H1 (cell line): Measurements from ENCODE around the gene DRD2. TPM values are rescaled to one million over a fixed set of nuclear protein-coding genes. Genes with fewer than 3 reads are reported as not detected.

Experiments used
- CTCF ChIA-PET: fragments of 300-600 bp; sonication (Branson Sonifier 250); formaldehyde crosslinking; loops from one replicate; lab custom pipeline; 2021; ENCODE audit not compliant: partially characterized antibody; lab: Charles Lee
- POLR2A ChIA-PET: fragments of 300-600 bp; sonication (Branson Sonifier 250); formaldehyde crosslinking; loops from one replicate; lab custom pipeline; 2021; ENCODE audit warnings: inconsistent platforms; ENCODE audit not compliant: partially characterized antibody; lab: Charles Lee
- DNase-seq, 2 experiments: peaks; one replicate each; pipeline versions ENCODE4 v3.0.0 to v3.0.0-alpha.2; 2010 to 2022; ENCODE audit warnings: low spot score in 2 of 2, low read depth in 1 of 2, mixed read lengths in 1 of 2
- FAIRE-seq: peaks from 2 replicates; lab custom pipeline; 2011; peaks lifted over from hg19 to GRCh38; lab: Jason Lieb, UNC
- H2AFZ ChIP-seq: 2 replicates; pipeline ENCODE4 v1.8.1; 2012; ENCODE audit warnings: low read length, inconsistent platforms
- H2AK5ac ChIP-seq: 2 replicates; pipeline ENCODE4 v1.6.1; 2013; ENCODE audit warnings: low read depth, low read length
- H2BK120ac ChIP-seq: replicated peaks from 2 replicates; pipeline ENCODE3; 2013; ENCODE audit warnings: low read depth, low read length, inconsistent platforms
- H2BK12ac ChIP-seq: 2 replicates; pipeline ENCODE4 v1.6.1; 2013; ENCODE audit warnings: low read depth, low read length
- H2BK15ac ChIP-seq: 2 replicates; pipeline ENCODE4 v1.6.1; 2013; ENCODE audit warnings: low read length
- H2BK20ac ChIP-seq: 2 replicates; pipeline ENCODE4 v1.6.1; 2013; ENCODE audit warnings: low read length
- H2BK5ac ChIP-seq: 2 replicates; pipeline ENCODE4 v1.6.1; 2013; ENCODE audit warnings: low read depth, low read length
- H3K14ac ChIP-seq: 2 replicates; pipeline ENCODE4 v1.6.1; 2013; ENCODE audit warnings: inconsistent platforms; ENCODE audit not compliant: insufficient read length
- H3K18ac ChIP-seq: 2 replicates; pipeline ENCODE4 v1.6.1; 2013; ENCODE audit warnings: low read length; ENCODE audit errors: extremely low read depth
- H3K23ac ChIP-seq: 2 replicates; pipeline ENCODE4 v1.6.1; 2013; ENCODE audit warnings: inconsistent platforms; ENCODE audit not compliant: insufficient read length
- H3K23me2 ChIP-seq: 2 replicates; pipeline ENCODE4 v1.6.1; 2013; ENCODE audit warnings: low read depth, low read length
- H3K27ac ChIP-seq: 2 replicates; pipeline ENCODE4 v1.6.1; 2011; ENCODE audit warnings: low read depth, low read length, inconsistent platforms
- H3K27me3 ChIP-seq, 4 experiments: replicated peaks in 1 of 4; 1 replicate in 1 of 4; 2 replicates in 3 of 4; pipeline versions ENCODE4 v1.6.1 to v1.8.1; 2011 to 2013; ENCODE audit warnings: low read length in 3 of 4, mild to moderate bottlenecking in 3 of 4, inconsistent platforms in 2 of 4, mixed read lengths in 2 of 4, moderate library complexity in 1 of 4; ENCODE audit not compliant: control insufficient read depth in 3 of 4, insufficient read depth in 3 of 4; ENCODE audit errors: extremely low read depth in 1 of 4
- H3K36me3 ChIP-seq, 4 experiments: 2 replicates each; pipeline versions ENCODE4 v1.6.1 to v1.8.1; 2011 to 2013; ENCODE audit warnings: mild to moderate bottlenecking in 4 of 4, low read length in 3 of 4, moderate library complexity in 2 of 4, control low read depth in 1 of 4, inconsistent platforms in 1 of 4; ENCODE audit not compliant: insufficient read depth in 4 of 4, control insufficient read depth in 2 of 4
- H3K4ac ChIP-seq: replicated peaks from 2 replicates; pipeline ENCODE3; 2013; ENCODE audit warnings: low read length, low read depth, mixed read lengths, inconsistent platforms; ENCODE audit not compliant: insufficient read length
- H3K4me1 ChIP-seq, 4 experiments: replicated peaks in 1 of 4; 1 replicate in 1 of 4; 2 replicates in 3 of 4; pipeline versions ENCODE4 v1.6.1 to v1.8.1; 2011 to 2013; ENCODE audit warnings: low read length in 3 of 4, inconsistent platforms in 2 of 4, mixed read lengths in 1 of 4; ENCODE audit not compliant: insufficient read depth in 4 of 4, control insufficient read depth in 3 of 4
- H3K4me2 ChIP-seq, 2 experiments: 2 replicates each; pipeline versions ENCODE4 v1.6.1 to v1.8.1; 2011 to 2013; ENCODE audit warnings: low read depth in 2 of 2, low read length in 2 of 2, control low read depth in 1 of 2, inconsistent platforms in 1 of 2, mild to moderate bottlenecking in 1 of 2; ENCODE audit not compliant: insufficient read depth in 1 of 2
- H3K4me3 ChIP-seq, 4 experiments: fragments of 200-600, 300-600 bp in 1 of 4; sonication (generic), shearing (Covaris generic), sonication (Bioruptor Twin) in 1 of 4; 2 replicates each; pipeline versions ENCODE4 v1.5.1 to v1.8.1; 2011 to 2016; ENCODE audit warnings: low read length in 4 of 4, low read depth in 3 of 4, control low read depth in 2 of 4, inconsistent platforms in 2 of 4, mild to moderate bottlenecking in 2 of 4, mixed read lengths in 1 of 4, moderate library complexity in 1 of 4; ENCODE audit not compliant: insufficient read depth in 2 of 4; ENCODE audit errors: extremely low read depth in 1 of 4
- H3K56ac ChIP-seq: replicated peaks from 2 replicates; pipeline ENCODE3; 2013; ENCODE audit warnings: low read depth, mild to moderate bottlenecking, mixed read lengths, low read length, inconsistent platforms; ENCODE audit not compliant: insufficient read length
- H3K79me1 ChIP-seq: 2 replicates; pipeline ENCODE4 v1.6.1; 2013; ENCODE audit warnings: low read depth, low read length, control low read depth
- H3K79me2 ChIP-seq, 2 experiments: 2 replicates each; pipeline versions ENCODE4 v1.6.1 to v1.8.1; 2012 to 2013; ENCODE audit warnings: low read length in 2 of 2, mild to moderate bottlenecking in 2 of 2, inconsistent platforms in 1 of 2; ENCODE audit not compliant: insufficient read depth in 2 of 2, control insufficient read depth in 1 of 2
- H3K9ac ChIP-seq, 4 experiments: replicated peaks in 1 of 4; 1 replicate in 1 of 4; 2 replicates in 3 of 4; pipeline versions ENCODE4 v1.6.1 to v1.8.1; 2011 to 2013; ENCODE audit warnings: low read depth in 3 of 4, low read length in 3 of 4, control low read depth in 2 of 4, mild to moderate bottlenecking in 2 of 4, moderate library complexity in 2 of 4, inconsistent platforms in 1 of 4; ENCODE audit errors: extremely low read depth in 1 of 4
- H3K9me3 ChIP-seq, 2 experiments: 2 replicates each; pipeline versions ENCODE4 v1.6.1 to v1.8.1; 2012 to 2013; ENCODE audit warnings: mild to moderate bottlenecking in 2 of 2, moderate library complexity in 2 of 2, control low read depth in 1 of 2, inconsistent platforms in 1 of 2, low read depth in 1 of 2, low read length in 1 of 2, mixed read lengths in 1 of 2; ENCODE audit not compliant: insufficient read depth in 2 of 2
- H4K20me1 ChIP-seq, 2 experiments: replicated peaks in 1 of 2; 2 replicates each; pipeline versions ENCODE3 to v1.8.1; 2011 to 2013; ENCODE audit warnings: inconsistent platforms in 2 of 2, low read length in 2 of 2, mild to moderate bottlenecking in 1 of 2; ENCODE audit not compliant: insufficient read depth in 2 of 2, control insufficient read depth in 1 of 2
- H4K5ac ChIP-seq: 2 replicates; pipeline ENCODE4 v1.6.1; 2013; ENCODE audit warnings: low read length, low read depth, mixed read lengths, inconsistent platforms; ENCODE audit not compliant: insufficient read length
- H4K8ac ChIP-seq: 2 replicates; pipeline ENCODE4 v1.8.0; 2013; ENCODE audit warnings: mild to moderate bottlenecking, moderate library complexity, low read length, inconsistent platforms; ENCODE audit not compliant: insufficient read depth; ENCODE audit errors: extremely low read depth
- H4K91ac ChIP-seq: replicated peaks from 2 replicates; pipeline ENCODE3; 2013; ENCODE audit warnings: low read length, mixed read lengths, inconsistent platforms; ENCODE audit not compliant: insufficient read length
- BRCA1 ChIP-seq: IDR thresholded peaks from 2 replicates; pipeline ENCODE4 v1.6.1; 2012; ENCODE audit warnings: low read depth, low read length, improper control_type of control experiment
- CREB1 ChIP-seq: IDR thresholded peaks from 2 replicates; pipeline ENCODE4 v1.6.1; 2012; ENCODE audit warnings: inconsistent platforms
- EGR1 ChIP-seq: IDR thresholded peaks from 2 replicates; pipeline ENCODE4 v1.6.1; 2011; ENCODE audit warnings: low read depth, low read length, borderline replicate concordance
- HDAC6 ChIP-seq: IDR thresholded peaks from one replicate; pipeline ENCODE4 v1.7.1; 2012; ENCODE audit warnings: low read depth, mild to moderate bottlenecking, inconsistent platforms, low read length, moderate library complexity
- JUN ChIP-seq: IDR thresholded peaks from 2 replicates; pipeline ENCODE4 v1.6.1; 2011; ENCODE audit warnings: low read depth, mild to moderate bottlenecking, improper control_type of control experiment, low read length
- JUND ChIP-seq: IDR thresholded peaks from 2 replicates; pipeline ENCODE4 v1.6.1; 2011; ENCODE audit warnings: mild to moderate bottlenecking, improper control_type of control experiment, low read length
- KDM4A ChIP-seq: IDR thresholded peaks from one replicate; pipeline ENCODE4 v1.7.1; 2012; ENCODE audit warnings: low read depth, mild to moderate bottlenecking, moderate library complexity, low read length, inconsistent platforms; ENCODE audit not compliant: severe bottlenecking
- PHF8 ChIP-seq: fragments of 200-600 bp; sonication (generic); conservative IDR thresholded peaks from 2 replicates; pipeline ENCODE4 v1.7.1; 2012; ENCODE audit warnings: low read depth, mild to moderate bottlenecking, inconsistent platforms, low read length, moderate library complexity
- RNF2 ChIP-seq: fragments of 200-900, 300-1000 bp; sonication (generic); IDR thresholded peaks from 2 replicates; pipeline ENCODE4 v1.7.1; 2016; ENCODE audit warnings: borderline replicate concordance, low read depth, mild to moderate bottlenecking, antibody characterized with exemption, low read length; ENCODE audit not compliant: poor library complexity, severe bottlenecking; ENCODE audit errors: missing control alignments
- SAP30 ChIP-seq: fragments of 300-600 bp; sonication (generic); IDR thresholded peaks from 2 replicates; pipeline ENCODE4 v1.7.1; 2012; ENCODE audit warnings: low read length, moderate library complexity, mild to moderate bottlenecking, inconsistent platforms; ENCODE audit not compliant: insufficient read depth, insufficient replicate concordance
- SIX5 ChIP-seq: IDR thresholded peaks from 2 replicates; pipeline ENCODE4 v1.6.1; 2011; ENCODE audit warnings: mild to moderate bottlenecking, low read depth, low read length
- TAF1 ChIP-seq: IDR thresholded peaks from 2 replicates; pipeline ENCODE4 v1.6.1; 2011; ENCODE audit warnings: mild to moderate bottlenecking, low read depth, low read length
- WGBS, 2 experiments: shearing (Covaris generic) in 1 of 2; methylation state at CpG; one replicate each; pipeline versions ENCODE4 v1.1.6 to v1.1.7; 2013 to 2015; ENCODE audit warnings: low lambda C conversion rate in 2 of 2, mixed read lengths in 2 of 2, inconsistent platforms in 1 of 2, low coverage in 1 of 2, missing lambda C conversion rate in 1 of 2; ENCODE audit not compliant: insufficient replicate concordance in 2 of 2, insufficient coverage in 1 of 2, insufficient read length in 1 of 2; ENCODE audit errors: extremely low coverage in 1 of 2, missing lambda C conversion rate in 1 of 2; 5-methylcytosine and 5-hydroxymethylcytosine counted together
- polyA plus RNA-seq, 7 experiments: library from polyadenylated mRNA; depleted of rRNA in 3 of 7; stranded (reverse) in 5 of 7; unstranded in 2 of 7; fragments of >200 nt in 5 of 7; fragments of 200-250 nt in 2 of 7; gene quantifications; 1 replicate in 5 of 7; 2 replicates in 1 of 7; 4 replicates in 1 of 7; pipeline versions ENCODE4 v1.2.1 to v1.2.3, GENCODE V29; 2011 to 2013; ENCODE audit warnings: missing spikeins in 2 of 7, mixed read lengths in 2 of 7
- total RNA-seq: library from RNA; stranded (reverse); fragmentation: NEBNext Ultra II Directional; extraction: Animal tissue kit (Norgen Biotek cat#: 25700); gene quantifications from 2 replicates; pipeline ENCODE4 v1.2.1, GENCODE V29; 2021
- TF ChIP-seq, protein P1 (sequence below): IDR thresholded peaks from 2 replicates; pipeline ENCODE4 v1.6.1; 2011; ENCODE audit warnings: low read length, improper control_type of control experiment

DRD2 gene
- total and polyA plus RNA-seq, 2 of the 8 experiments (the other 6 are each of a cell fraction or from before 2014, with no cell fraction given) = 0.26 to 0.41 TPM

DNA sequence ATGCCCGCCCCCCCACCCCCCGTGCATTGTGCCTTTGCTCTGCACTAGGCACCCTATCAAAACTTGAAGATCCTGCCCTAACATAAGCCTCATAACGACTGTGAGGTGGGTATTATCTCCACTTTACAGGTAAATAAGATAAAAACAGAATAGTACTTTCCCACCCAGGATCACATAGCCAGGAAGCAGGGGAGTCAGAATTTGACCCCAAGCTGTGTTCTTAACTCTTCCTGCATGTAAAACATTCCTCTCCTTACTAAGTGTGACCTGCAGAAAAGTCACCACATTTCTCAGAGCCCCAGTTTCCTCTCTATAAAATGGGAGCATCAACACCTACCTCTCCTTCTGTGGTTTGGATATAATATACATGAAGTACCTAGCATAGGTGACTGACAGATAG lies 105.8 kb downstream of the DRD2 start:
- Histone ChIP-seq H3K9me3 (no peaks in the 10 kb centered on the region), H3K4me1 (peaks cover 0 to 3% (median 0%) of the 10 kb centered on the region in 4 experiments; a peak in 1 of 7 replicates), H2BK120ac (no peak overlapping the region), H3K4ac (no peak overlapping the region), H2AFZ (no peak overlapping the region), H4K91ac (no peak overlapping the region), H3K23me2 (no peaks in the 10 kb centered on the region; the same call in 1 of the 2 replicates), H3K27ac (no peak overlapping the region), H3K4me2 (no peak overlapping the region), H3K4me3 (no peak overlapping the region), H2AK5ac (no peak overlapping the region), H2BK15ac (no peak overlapping the region), H3K9ac (no peak overlapping the region), H4K5ac (no peak overlapping the region), H3K23ac (no peak overlapping the region), H3K36me3 (no peaks in the 10 kb centered on the region), H2BK5ac (no peak overlapping the region), H2BK12ac (no peak overlapping the region), H3K79me1 (no peaks in the 10 kb centered on the region), H4K20me1 (no peaks in the 10 kb centered on the region), H3K14ac (no peak overlapping the region), H3K27me3 (no peaks in the 10 kb centered on the region), H2BK20ac (no peak overlapping the region), H3K56ac (no peak overlapping the region), H4K8ac (no peak overlapping the region), H3K79me2 (no peaks in the 10 kb centered on the region), H3K18ac (no peak overlapping the region)
- CTCF ChIA-PET = interaction anchor here (1.0 kb wide), 1 partner anchor 12 kb away, joined by 3 read pairs; no protein-coding TSS in a partner anchor
- WGBS, 2 experiments = 76% methylated on average over 2 of the region's 3 CpGs; no CpG with 5 or more reads in 1 of the 2 experiments
- POLR2A ChIA-PET = interaction anchor here (1.2 kb wide), 1 partner anchor 17 kb away, joined by 3 read pairs; no protein-coding TSS in a partner anchor
- DNase-seq (no peak), FAIRE-seq (no peak)
- TF ChIP-seq TAF1 (no peak), EGR1 (no peak), PHF8 (no peak), JUND (no peak), SAP30 (no peak), SIX5 (no peak), BRCA1 (no peak), RNF2 (no peak), HDAC6 (no peak), KDM4A (no peak), CREB1 (no peak), JUN (no peak)
- TF ChIP-seq, protein P1, sequence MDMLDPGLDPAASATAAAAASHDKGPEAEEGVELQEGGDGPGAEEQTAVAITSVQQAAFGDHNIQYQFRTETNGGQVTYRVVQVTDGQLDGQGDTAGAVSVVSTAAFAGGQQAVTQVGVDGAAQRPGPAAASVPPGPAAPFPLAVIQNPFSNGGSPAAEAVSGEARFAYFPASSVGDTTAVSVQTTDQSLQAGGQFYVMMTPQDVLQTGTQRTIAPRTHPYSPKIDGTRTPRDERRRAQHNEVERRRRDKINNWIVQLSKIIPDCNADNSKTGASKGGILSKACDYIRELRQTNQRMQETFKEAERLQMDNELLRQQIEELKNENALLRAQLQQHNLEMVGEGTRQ = no peak
